Panc1 (cell line): ENCODE data around the gene HOXC6.

Source experiments
- CTCF ChIP-seq: fragments of 450-650 bp; IDR thresholded peaks from 2 replicates; pipeline ENCODE4 v1.5.1; 2017; ENCODE audit warnings: mild to moderate bottlenecking
- POLR2AphosphoS5 ChIP-seq: IDR thresholded peaks from 2 replicates; pipeline ENCODE4 v1.6.1; 2012; ENCODE audit warnings: mild to moderate bottlenecking, low read depth, low read length, moderate library complexity
- SIN3A ChIP-seq: IDR thresholded peaks from 2 replicates; pipeline ENCODE4 v1.6.1; 2012; ENCODE audit warnings: low read depth, mild to moderate bottlenecking, low read length, moderate library complexity, borderline replicate concordance; ENCODE audit not compliant: insufficient read depth

- TF ChIP-seq POLR2AphosphoS5 (0 out of 2 replicates have a peak, but pooled peaks have one; percentile 8), CTCF (no peak), SIN3A (no peak)
Measured at GRCh38 chr12:54032086-54032619, 3.9 kb downstream of the HOXC6 start.
